Mononuclear cell (primary cell): ENCODE measurements around the gene NEDD9. TPM values are rescaled to one million over a fixed set of nuclear protein-coding genes. Genes with fewer than 3 reads are reported as not detected.

Experiments
- H3K27me3 ChIP-seq: 2 replicates; pipeline ENCODE4 v1.6.0; 2011; ENCODE audit warnings: low read length, control low read depth; ENCODE audit not compliant: insufficient read depth
- H3K4me1 ChIP-seq: 2 replicates; pipeline ENCODE4 v1.5.1; 2011; ENCODE audit warnings: mild to moderate bottlenecking, low read length, control low read depth; ENCODE audit not compliant: insufficient read depth
- H3K4me3 ChIP-seq: 2 replicates; pipeline ENCODE4 v1.5.1; 2011; ENCODE audit warnings: mild to moderate bottlenecking, low read length, moderate library complexity
- H3K9me3 ChIP-seq: 2 replicates; pipeline ENCODE4 v1.5.1; 2011; ENCODE audit warnings: low read depth, mild to moderate bottlenecking, control low read depth, low read length
- total RNA-seq: library from RNA; depleted of rRNA; stranded (reverse); fragments of >200 nt; gene quantifications from one replicate; pipeline ENCODE4 v1.2.3, GENCODE V29; 2012

Gene NEDD9
- total RNA-seq, 1 donor = 42.4 TPM

GRCh38 chr6:11268978-11269377, 36.5 kb upstream of the NEDD9 start:
- Histone ChIP-seq H3K4me1 (peaks cover 3% of the 10 kb centered on the region), H3K27me3 (no peaks in the 10 kb centered on the region), H3K9me3 (no peaks in the 10 kb centered on the region), H3K4me3 (no peak overlapping the region)

GRCh38 chr6:11266926-11267325, 34.5 kb upstream of the NEDD9 start:
- Histone ChIP-seq H3K4me1 (peaks cover 6% of the 10 kb centered on the region), H3K27me3 (no peaks in the 10 kb centered on the region), H3K9me3 (no peaks in the 10 kb centered on the region), H3K4me3 (no peak overlapping the region)

- H3K27me3 ChIP-seq = no peaks in the 10 kb centered on the region
- H3K4me3 ChIP-seq = no peak overlapping the region
- H3K9me3 ChIP-seq = no peaks in the 10 kb centered on the region
- H3K4me1 ChIP-seq = peaks cover 3% of the 10 kb centered on the region
These were observed 33.5 kb upstream of the NEDD9 start for GRCh38 chr6:11265932-11266331.

GRCh38 chr6:11264100-11264499, 31.6 kb upstream of the NEDD9 start:
- Histone ChIP-seq H3K4me3 (no peak overlapping the region), H3K4me1 (peaks cover 10% of the 10 kb centered on the region), H3K9me3 (no peaks in the 10 kb centered on the region), H3K27me3 (no peaks in the 10 kb centered on the region)

- no peaks in the 10 kb centered on the region for H3K27me3 ChIP-seq
- H3K4me3 ChIP-seq = no peak overlapping the region
- H3K9me3 ChIP-seq = no peaks in the 10 kb centered on the region
- H3K4me1 ChIP-seq = peaks cover 17% of the 10 kb centered on the region
These were observed 30.9 kb upstream of the NEDD9 start for GRCh38 chr6:11263291-11263775.

- Histone ChIP-seq H3K4me3 (no peak overlapping the region), H3K27me3 (no peaks in the 10 kb centered on the region), H3K9me3 (no peaks in the 10 kb centered on the region), H3K4me1 (peaks cover 28% of the 10 kb centered on the region)
These were observed 29.8 kb upstream of the NEDD9 start for GRCh38 chr6:11262242-11262641.

- Histone ChIP-seq H3K9me3 (no peaks in the 10 kb centered on the region), H3K4me3 (no peak overlapping the region), H3K27me3 (no peaks in the 10 kb centered on the region), H3K4me1 (peaks cover 36% of the 10 kb centered on the region)
These were observed 28.0 kb upstream of the NEDD9 start for GRCh38 chr6:11260249-11261038.

- Histone ChIP-seq H3K27me3 (no peaks in the 10 kb centered on the region), H3K4me1 (peaks cover 36% of the 10 kb centered on the region), H3K9me3 (no peaks in the 10 kb centered on the region), H3K4me3 (no peak overlapping the region)
These were observed 26.1 kb upstream of the NEDD9 start for GRCh38 chr6:11258260-11259237.

- Histone ChIP-seq H3K4me1 (peaks cover 34% of the 10 kb centered on the region), H3K4me3 (no peak overlapping the region), H3K9me3 (no peaks in the 10 kb centered on the region), H3K27me3 (no peaks in the 10 kb centered on the region)
These were observed 23.1 kb upstream of the NEDD9 start for GRCh38 chr6:11255610-11256009.

- Histone ChIP-seq H3K27me3 (no peaks in the 10 kb centered on the region), H3K4me1 (peaks cover 22% of the 10 kb centered on the region), H3K4me3 (no peak overlapping the region), H3K9me3 (no peaks in the 10 kb centered on the region)
These were observed 21.1 kb upstream of the NEDD9 start for GRCh38 chr6:11253594-11253993.

GRCh38 chr6:11251553-11252360, 19.3 kb upstream of the NEDD9 start:
- H3K9me3 ChIP-seq = no peaks in the 10 kb centered on the region
- no peaks in the 10 kb centered on the region for H3K27me3 ChIP-seq
- H3K4me3 ChIP-seq = no peak overlapping the region
- peaks cover 3% of the 10 kb centered on the region for H3K4me1 ChIP-seq

- no peaks in the 10 kb centered on the region for H3K27me3 ChIP-seq
- H3K4me3 ChIP-seq = no peak overlapping the region
- H3K9me3 ChIP-seq = no peaks in the 10 kb centered on the region
- H3K4me1 ChIP-seq = no peaks in the 10 kb centered on the region
These were observed 17.6 kb upstream of the NEDD9 start for GRCh38 chr6:11250108-11250507.

- Histone ChIP-seq H3K4me3 (no peak overlapping the region), H3K9me3 (no peaks in the 10 kb centered on the region), H3K27me3 (no peaks in the 10 kb centered on the region), H3K4me1 (no peaks in the 10 kb centered on the region)
These were observed 16.7 kb upstream of the NEDD9 start for GRCh38 chr6:11248974-11249761.

- Histone ChIP-seq H3K4me1 (no peaks in the 10 kb centered on the region), H3K4me3 (no peak overlapping the region), H3K27me3 (no peaks in the 10 kb centered on the region), H3K9me3 (no peaks in the 10 kb centered on the region)
These were observed 14.3 kb upstream of the NEDD9 start for GRCh38 chr6:11246722-11247121.
